ENCODE data around the gene MRPL39.

DNA sequence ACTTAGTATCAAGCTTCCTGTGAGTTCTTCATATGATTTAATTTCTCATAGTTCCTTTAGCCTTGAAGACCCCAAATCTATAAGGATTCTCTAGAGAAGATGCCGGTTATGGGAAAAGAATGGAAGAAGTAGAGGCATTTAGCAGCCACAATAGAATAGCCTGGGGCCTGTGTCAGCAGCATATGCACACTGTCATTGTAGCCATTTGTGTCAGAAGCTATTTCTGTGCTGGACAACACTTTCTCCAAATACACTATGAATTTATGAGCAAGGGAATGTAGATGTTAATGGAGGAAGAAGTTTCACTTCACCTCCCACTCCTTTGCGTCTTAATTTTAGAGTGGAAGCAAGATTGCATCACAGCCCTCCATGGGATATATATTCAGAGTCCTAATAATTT, 49.1 kb upstream of the MRPL39 start:
- TF ChIP-seq, protein P1, sequence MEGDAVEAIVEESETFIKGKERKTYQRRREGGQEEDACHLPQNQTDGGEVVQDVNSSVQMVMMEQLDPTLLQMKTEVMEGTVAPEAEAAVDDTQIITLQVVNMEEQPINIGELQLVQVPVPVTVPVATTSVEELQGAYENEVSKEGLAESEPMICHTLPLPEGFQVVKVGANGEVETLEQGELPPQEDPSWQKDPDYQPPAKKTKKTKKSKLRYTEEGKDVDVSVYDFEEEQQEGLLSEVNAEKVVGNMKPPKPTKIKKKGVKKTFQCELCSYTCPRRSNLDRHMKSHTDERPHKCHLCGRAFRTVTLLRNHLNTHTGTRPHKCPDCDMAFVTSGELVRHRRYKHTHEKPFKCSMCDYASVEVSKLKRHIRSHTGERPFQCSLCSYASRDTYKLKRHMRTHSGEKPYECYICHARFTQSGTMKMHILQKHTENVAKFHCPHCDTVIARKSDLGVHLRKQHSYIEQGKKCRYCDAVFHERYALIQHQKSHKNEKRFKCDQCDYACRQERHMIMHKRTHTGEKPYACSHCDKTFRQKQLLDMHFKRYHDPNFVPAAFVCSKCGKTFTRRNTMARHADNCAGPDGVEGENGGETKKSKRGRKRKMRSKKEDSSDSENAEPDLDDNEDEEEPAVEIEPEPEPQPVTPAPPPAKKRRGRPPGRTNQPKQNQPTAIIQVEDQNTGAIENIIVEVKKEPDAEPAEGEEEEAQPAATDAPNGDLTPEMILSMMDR (IDR thresholded peaks at IDR 0.05): no peak
- TF ChIP-seq POLR2A (IDR thresholded peaks at IDR 0.05): no peak
